Gastrocnemius medialis (tissue), 4 donors: ENCODE data around the gene PRDM15. TPM values are rescaled to one million over a fixed set of nuclear protein-coding genes. Genes with fewer than 3 reads are reported as not detected.

ENCODE experiments used
- ATAC-seq, 2 donors: fragments of 150-250 bp; one replicate each; pipeline ENCODE4 v1.9.1; 2016
- DNase-seq, 2 donors: peaks; one replicate each; pipeline ENCODE4 v3.0.0-alpha.2; 2019
- H3K27ac ChIP-seq, 4 donors: fragments of 200-600 bp; sonication (generic); 1 replicate in 1 of 4; 2 replicates in 3 of 4; pipeline ENCODE4 v1.5.1; 2016 to 2018; ENCODE audit warnings: mild to moderate bottlenecking in 2 of 4, moderate library complexity in 1 of 4
- H3K27me3 ChIP-seq, 3 donors: fragments of 200-600 bp; sonication (generic) in 2 of 3; 1 replicate in 1 of 3; 2 replicates in 2 of 3; pipeline versions ENCODE4 v1.5.1 to v1.6.0; 2016 to 2019; ENCODE audit warnings: mild to moderate bottlenecking in 1 of 3, moderate library complexity in 1 of 3
- H3K36me3 ChIP-seq, 2 donors: fragments of 200-600 bp; sonication (generic) in 1 of 2; one replicate each; pipeline ENCODE4 v1.5.1; 2017 to 2018
- H3K4me1 ChIP-seq, 2 donors: fragments of 200-600 bp; sonication (generic) in 1 of 2; one replicate each; pipeline ENCODE4 v1.5.1; 2016 to 2017; ENCODE audit warnings: mild to moderate bottlenecking in 2 of 2
- H3K4me3 ChIP-seq, 4 donors: fragments of 200-600 bp; sonication (generic) in 3 of 4; 1 replicate in 1 of 4; 2 replicates in 3 of 4; pipeline ENCODE4 v1.5.1; 2016 to 2019; ENCODE audit warnings: mild to moderate bottlenecking in 2 of 4
- H3K9me3 ChIP-seq, 3 donors: fragments of 200-600 bp; sonication (generic) in 2 of 3; 1 replicate in 1 of 3; 2 replicates in 2 of 3; pipeline ENCODE4 v1.5.1; 2016 to 2019
- CTCF ChIP-seq, 5 experiments: fragments of 450-650 bp in 3 of 5; fragments of 200-600 bp in 2 of 5; sonication (generic) in 2 of 5; IDR thresholded peaks in 4 of 5; conservative IDR thresholded peaks in 1 of 5; 1 replicate in 4 of 5; 2 replicates in 1 of 5; pipeline ENCODE4 v1.5.1; 2016 to 2019; ENCODE audit warnings: antibody characterized with exemption in 5 of 5, mild to moderate bottlenecking in 3 of 5, moderate library complexity in 3 of 5
- POLR2A ChIP-seq, 2 donors: fragments of 450-650 bp; IDR thresholded peaks; one replicate each; pipeline ENCODE4 v1.6.1; 2017; ENCODE audit warnings: antibody characterized with exemption in 2 of 2, mild to moderate bottlenecking in 2 of 2, moderate library complexity in 2 of 2
- in situ Hi-C, 4 donors: fragments of 200-750 bp; cut with MboI; loops; one replicate each; pipeline versions ENCODE4 v1.15.0 to v1.8.0; 2017; ENCODE audit warnings: low sequenced_read_pairs in 4 of 4
- intact Hi-C: fragments of 100-400 bp; cut with DNase I; formaldehyde crosslinking; loops from one replicate; pipeline ENCODE4 v1.15.1; 2023; ENCODE audit warnings: low total_unique reads
- total RNA-seq, 4 donors: library from RNA; depleted of rRNA; stranded (reverse); fragments of >200 nt; gene quantifications; one replicate each; pipeline versions ENCODE4 v1.1.0 to v1.2.3, GENCODE V29; 2016

The PRDM15 gene
- total RNA-seq, 4 donors from 2014 or later, result 4.4 to 13.6 (median 5.4) TPM

DNA sequence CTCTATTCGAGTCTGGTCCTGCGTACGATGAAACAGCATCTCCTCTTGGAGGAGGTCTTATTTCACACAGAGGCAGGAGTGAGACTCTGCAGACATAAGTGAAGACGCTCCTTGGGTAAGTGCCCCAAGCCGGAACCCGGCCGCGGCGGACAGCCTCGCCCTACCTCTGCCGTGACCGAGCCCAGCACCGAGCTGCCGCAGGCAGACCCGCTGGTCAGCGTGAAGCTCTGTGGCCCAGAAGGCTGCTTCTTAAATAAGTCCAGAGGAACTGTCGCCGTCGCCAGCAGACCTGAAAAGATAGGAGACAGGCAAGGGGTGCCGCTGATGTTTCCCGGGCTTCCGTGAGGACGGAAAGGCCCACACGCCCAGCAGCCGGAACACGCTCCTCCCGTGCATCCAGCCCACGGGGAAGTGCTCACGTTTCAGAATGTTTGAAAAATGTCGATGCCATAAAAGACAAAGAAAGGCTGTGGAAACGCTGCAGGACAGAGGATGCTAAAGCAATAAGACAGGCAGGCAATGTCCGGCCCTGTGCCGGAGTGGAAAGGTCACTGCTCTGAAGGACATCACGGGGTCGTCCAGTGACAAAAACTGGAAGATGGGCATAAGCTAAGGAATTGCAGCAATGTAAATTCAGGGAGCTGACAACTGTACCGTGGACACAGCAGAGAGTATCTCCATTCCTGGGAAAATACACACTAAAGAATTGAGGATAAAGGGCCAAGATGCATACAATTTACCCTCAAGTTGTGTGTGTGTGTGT is 28.5 kb upstream of the PRDM15 start:
- Histone ChIP-seq H3K27me3 (no peaks in the 10 kb centered on the region), H3K9me3 (no peaks in the 10 kb centered on the region), H3K4me3 (no peak overlapping the region), H3K4me1 (no peaks in the 10 kb centered on the region), H3K27ac (no peak overlapping the region), H3K36me3 (peaks cover 0 to 14% of the 10 kb centered on the region in 2 donors)
- ATAC-seq (no peak), DNase-seq (no peak)
- TF ChIP-seq POLR2A (IDR thresholded peaks at IDR 0.05) (no peak), CTCF (IDR thresholded peaks at IDR 0.05 in 4 of 5, conservative IDR thresholded peaks at IDR 0.05 in 1 of 5) (no peak)
- in situ Hi-C loops (no loop called here), intact Hi-C loops (no loop called here)

GRCh38 chr21:41906770-41907169 is 27.6 kb upstream of the PRDM15 start:
- no peaks in the 10 kb centered on the region for H3K9me3 ChIP-seq
- peaks cover 0 to 14% of the 10 kb centered on the region in 2 donors for H3K36me3 ChIP-seq
- no peak overlapping the region for H3K4me3 ChIP-seq
- ATAC-seq (no peak), DNase-seq (no peak)
- H3K27me3 ChIP-seq, result no peaks in the 10 kb centered on the region
- H3K4me1 ChIP-seq, result no peaks in the 10 kb centered on the region
- no peak overlapping the region for H3K27ac ChIP-seq
- intact Hi-C loops, result no loop called here
- in situ Hi-C loops, result no loop called here
- TF ChIP-seq POLR2A (IDR thresholded peaks at IDR 0.05) (no peak), CTCF (IDR thresholded peaks at IDR 0.05 in 4 of 5, conservative IDR thresholded peaks at IDR 0.05 in 1 of 5) (no peak)

GRCh38 chr21:41903559-41904351 is 24.6 kb upstream of the PRDM15 start:
- H3K4me3 ChIP-seq, result no peak overlapping the region
- no peaks in the 10 kb centered on the region for H3K9me3 ChIP-seq
- no peaks in the 10 kb centered on the region for H3K4me1 ChIP-seq
- in situ Hi-C loops, result no loop called here
- peaks cover 0 to 14% of the 10 kb centered on the region in 2 donors for H3K36me3 ChIP-seq
- no peak overlapping the region for H3K27ac ChIP-seq
- no peak for TF ChIP-seq CTCF (IDR thresholded peaks at IDR 0.05 in 4 of 5, conservative IDR thresholded peaks at IDR 0.05 in 1 of 5)
- TF ChIP-seq POLR2A (IDR thresholded peaks at IDR 0.05), result no peak
- no peak for ATAC-seq
- DNase-seq, result no peak
- intact Hi-C loops, result no loop called here
- H3K27me3 ChIP-seq, result no peaks in the 10 kb centered on the region

DNA sequence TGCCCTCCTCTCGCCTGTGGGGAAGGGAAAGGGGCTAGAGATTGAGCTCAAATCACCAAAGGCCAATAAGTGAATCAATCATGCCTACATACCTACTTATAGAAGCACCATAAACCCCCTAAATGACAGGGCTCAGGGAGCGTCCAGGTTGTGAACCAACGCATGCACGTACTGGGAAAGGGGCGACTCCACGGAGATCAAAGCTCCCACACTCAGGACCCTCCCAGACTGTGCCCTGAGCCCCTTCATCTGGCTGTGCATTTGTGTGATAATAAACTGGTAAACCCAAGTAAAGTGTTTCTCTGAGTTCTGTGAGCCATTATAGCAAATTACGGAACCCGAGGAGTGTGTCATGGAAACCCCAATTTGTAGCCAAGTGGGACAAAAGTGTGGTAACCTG is 23.8 kb upstream of the PRDM15 start:
- peaks cover 0 to 14% of the 10 kb centered on the region in 2 donors for H3K36me3 ChIP-seq
- H3K4me1 ChIP-seq, result no peaks in the 10 kb centered on the region
- DNase-seq (no peak), ATAC-seq (no peak)
- no peaks in the 10 kb centered on the region for H3K9me3 ChIP-seq
- H3K27me3 ChIP-seq, result no peaks in the 10 kb centered on the region
- intact Hi-C loops, result no loop called here
- TF ChIP-seq POLR2A (IDR thresholded peaks at IDR 0.05) (no peak), CTCF (IDR thresholded peaks at IDR 0.05 in 4 of 5, conservative IDR thresholded peaks at IDR 0.05 in 1 of 5) (no peak)
- H3K27ac ChIP-seq, result no peak overlapping the region
- no peak overlapping the region for H3K4me3 ChIP-seq
- in situ Hi-C loops, result no loop called here
